ENCODE data around the gene SPN.

GRCh38 chr16:29698042-29698441 is 35.0 kb downstream of the SPN start:
- TF ChIP-seq CTCF (IDR thresholded peaks at IDR 0.05) (no peak), POLR2AphosphoS5 (IDR thresholded peaks at IDR 0.05; ENCODE audit: low read depth, low read length) (no peak), RFX5 (IDR thresholded peaks at IDR 0.05; ENCODE audit: low read length) (no peak), ELF1 (IDR thresholded peaks at IDR 0.05) (no peak), TEAD4 (IDR thresholded peaks at IDR 0.05; ENCODE audit: borderline replicate concordance, insufficient read depth) (no peak)
- TF ChIP-seq, protein P1, sequence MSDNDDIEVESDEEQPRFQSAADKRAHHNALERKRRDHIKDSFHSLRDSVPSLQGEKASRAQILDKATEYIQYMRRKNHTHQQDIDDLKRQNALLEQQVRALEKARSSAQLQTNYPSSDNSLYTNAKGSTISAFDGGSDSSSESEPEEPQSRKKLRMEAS (IDR thresholded peaks at IDR 0.05; ENCODE audit: low read depth): no peak

All from SK-N-SH (cell line).